A673 (cell line): ENCODE measurements around the gene MAMDC4. TPM values are rescaled to one million over a fixed set of nuclear protein-coding genes. Genes with fewer than 3 reads are reported as not detected.

Experiments
- BruUV-seq: library from RNA; stranded (reverse); fragments of 400-500 nt; replicated peaks from 2 replicates; lab custom pipeline; 2021; lab: Mats Ljungman, UMichigan
- CTCF ChIA-PET: fragments of 300-600 bp; sonication (Branson Sonifier 250); formaldehyde crosslinking; loops from one replicate; lab custom pipeline; 2022; ENCODE audit warnings: antibody characterized with exemption; lab: Charles Lee
- POLR2A ChIA-PET: fragments of 300-600 bp; sonication (Branson Sonifier 250); formaldehyde crosslinking; loops from one replicate; lab custom pipeline; 2022; ENCODE audit warnings: antibody characterized with exemption; ENCODE audit not compliant: low non-redundant PET; lab: Charles Lee
- DNase-seq: peaks from one replicate; pipeline ENCODE4 v3.0.0-alpha.2; 2015; ENCODE audit warnings: low spot score
- H3K27ac ChIP-seq: fragments of 200-600 bp; sonication (generic); 2 replicates; pipeline ENCODE4 v1.5.1; 2016; ENCODE audit warnings: mixed run types, low read depth, mild to moderate bottlenecking, mixed read lengths, antibody characterized with exemption, low read length; ENCODE audit not compliant: poor library complexity, severe bottlenecking
- H3K27me3 ChIP-seq: fragments of 200-600 bp; sonication (generic); replicated peaks from 2 replicates; pipeline ENCODE4 v1.6.1; 2017; ENCODE audit warnings: mixed run types, low read depth, mild to moderate bottlenecking, mixed read lengths, antibody characterized with exemption, low read length; ENCODE audit not compliant: insufficient read depth, poor library complexity
- H3K36me3 ChIP-seq: fragments of 200-600 bp; sonication (generic); 2 replicates; pipeline ENCODE4 v1.6.1; 2016; ENCODE audit warnings: mixed run types, mild to moderate bottlenecking, mixed read lengths, antibody characterized with exemption, low read length; ENCODE audit not compliant: insufficient read depth, poor library complexity, severe bottlenecking
- H3K4me1 ChIP-seq: fragments of 200-600 bp; sonication (generic); 2 replicates; pipeline ENCODE4 v1.6.1; 2017; ENCODE audit warnings: mixed run types, mild to moderate bottlenecking, mixed read lengths, antibody characterized with exemption, low read length; ENCODE audit not compliant: insufficient read depth, poor library complexity, severe bottlenecking
- H3K4me3 ChIP-seq: fragments of 200-600 bp; sonication (generic); 2 replicates; pipeline ENCODE4 v1.5.1; 2016; ENCODE audit warnings: low read depth, mixed run types, mild to moderate bottlenecking, mixed read lengths, low read length; ENCODE audit not compliant: poor library complexity, severe bottlenecking
- H3K9me3 ChIP-seq: fragments of 200-600 bp; sonication (generic); 2 replicates; pipeline ENCODE4 v1.6.1; 2016; ENCODE audit warnings: mixed run types, low read depth, mild to moderate bottlenecking, mixed read lengths, antibody characterized with exemption, low read length; ENCODE audit not compliant: poor library complexity, severe bottlenecking
- EZH2 ChIP-seq: fragments of 200-600 bp; sonication (generic); IDR thresholded peaks from 2 replicates; pipeline ENCODE4 v1.6.1; 2017; ENCODE audit warnings: borderline replicate concordance, low read depth, mild to moderate bottlenecking, mixed read lengths, antibody characterized with exemption, low read length; ENCODE audit not compliant: poor library complexity, severe bottlenecking
- intact Hi-C: fragments of 100-400 bp; cut with micrococcal nuclease; formaldehyde crosslinking; loops from one replicate; pipeline ENCODE4 v1.10.0; 2022; ENCODE audit not compliant: unreplicated experiment
- total RNA-seq: library from RNA; stranded (reverse); gene quantifications from 2 replicates; pipeline ENCODE4 v1.2.3, GENCODE V29; 2021
- TF ChIP-seq, protein P1 (sequence below): fragments of 300-800, 200-600 bp; sonication (generic); conservative IDR thresholded peaks from 2 replicates; pipeline ENCODE4 v1.5.1; 2017; ENCODE audit warnings: low read depth, mild to moderate bottlenecking, antibody characterized with exemption, low read length, moderate library complexity, mixed read lengths

Gene MAMDC4
- total RNA-seq, 1 experiment from 2014 or later = 7.9 TPM

DNA sequence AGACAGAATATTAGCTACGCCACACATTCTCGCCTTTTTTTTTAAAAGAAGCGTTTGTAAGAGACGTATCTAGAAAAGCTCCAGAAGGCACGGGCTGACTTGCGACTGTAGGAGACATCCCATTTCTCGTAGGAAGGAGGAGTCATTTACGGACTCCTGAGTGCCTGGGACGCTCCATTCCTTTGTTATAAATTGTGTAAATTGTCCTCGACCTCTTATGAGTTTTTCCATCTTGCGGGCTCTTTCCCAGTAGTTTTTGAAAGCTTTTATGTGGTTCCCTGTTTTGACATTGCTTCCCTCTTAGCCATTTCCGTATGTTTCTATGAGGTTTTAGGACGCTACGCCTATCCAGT lies 43.4 kb upstream of the MAMDC4 start:
- no peaks in the 10 kb centered on the region for H3K27me3 ChIP-seq
- intact Hi-C loops = no loop called here
- peak overlapping the region; percentile 98 for H3K4me3 ChIP-seq
- ChIA-PET POLR2A (no interaction called here), CTCF (interaction anchor here (1.7 kb wide), 1 partner anchor 33 kb away, joined by 4 read pairs; the partner anchor contains the start of gene AJM1)
- H3K36me3 ChIP-seq = peaks cover 31% of the 10 kb centered on the region
- peaks cover 26% of the 10 kb centered on the region for H3K4me1 ChIP-seq
- H3K27ac ChIP-seq = peak overlapping the region; percentile 93
- no TSS peak for BruUV-seq
- DNase-seq = peak; percentile 60
- H3K9me3 ChIP-seq = no peaks in the 10 kb centered on the region
- TF ChIP-seq, protein P1, sequence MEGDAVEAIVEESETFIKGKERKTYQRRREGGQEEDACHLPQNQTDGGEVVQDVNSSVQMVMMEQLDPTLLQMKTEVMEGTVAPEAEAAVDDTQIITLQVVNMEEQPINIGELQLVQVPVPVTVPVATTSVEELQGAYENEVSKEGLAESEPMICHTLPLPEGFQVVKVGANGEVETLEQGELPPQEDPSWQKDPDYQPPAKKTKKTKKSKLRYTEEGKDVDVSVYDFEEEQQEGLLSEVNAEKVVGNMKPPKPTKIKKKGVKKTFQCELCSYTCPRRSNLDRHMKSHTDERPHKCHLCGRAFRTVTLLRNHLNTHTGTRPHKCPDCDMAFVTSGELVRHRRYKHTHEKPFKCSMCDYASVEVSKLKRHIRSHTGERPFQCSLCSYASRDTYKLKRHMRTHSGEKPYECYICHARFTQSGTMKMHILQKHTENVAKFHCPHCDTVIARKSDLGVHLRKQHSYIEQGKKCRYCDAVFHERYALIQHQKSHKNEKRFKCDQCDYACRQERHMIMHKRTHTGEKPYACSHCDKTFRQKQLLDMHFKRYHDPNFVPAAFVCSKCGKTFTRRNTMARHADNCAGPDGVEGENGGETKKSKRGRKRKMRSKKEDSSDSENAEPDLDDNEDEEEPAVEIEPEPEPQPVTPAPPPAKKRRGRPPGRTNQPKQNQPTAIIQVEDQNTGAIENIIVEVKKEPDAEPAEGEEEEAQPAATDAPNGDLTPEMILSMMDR = no peak
- no peak for TF ChIP-seq EZH2

DNA sequence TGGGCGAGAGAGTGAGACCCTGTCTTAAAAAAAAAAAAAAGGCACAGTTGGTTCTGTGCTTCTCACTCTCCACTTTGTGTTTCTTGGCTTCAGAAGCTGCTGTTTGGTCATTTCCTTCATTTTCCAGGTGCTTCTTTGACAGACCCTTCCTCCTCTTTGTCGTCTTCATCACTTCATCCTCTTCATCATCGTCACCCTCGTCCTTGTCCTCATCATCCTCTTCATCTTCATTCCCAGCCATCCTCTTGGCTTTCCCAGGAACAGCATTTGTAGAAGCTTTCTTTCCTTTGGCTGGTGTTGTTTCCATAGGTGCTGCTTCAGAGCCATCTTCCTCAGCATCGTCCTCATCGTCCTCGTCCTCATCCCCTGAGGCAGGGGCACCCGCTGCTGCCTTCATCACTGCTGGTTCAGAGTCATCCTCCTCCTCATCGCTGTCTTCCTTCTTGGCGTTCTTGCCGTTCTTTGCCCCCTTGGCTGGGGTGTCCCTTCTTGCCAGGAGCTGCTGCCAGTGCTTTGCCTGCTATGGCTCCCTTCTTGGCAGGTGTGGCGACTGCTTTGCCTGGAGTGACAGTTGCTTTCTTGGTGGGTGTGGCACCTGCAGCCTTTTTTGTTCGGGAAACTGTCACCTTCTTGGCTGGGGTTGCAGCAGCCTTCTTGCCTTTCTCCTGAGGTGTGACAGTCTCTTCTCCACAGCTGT lies 37.3 kb upstream of the MAMDC4 start:
- peaks cover 49% of the 10 kb centered on the region for H3K36me3 ChIP-seq
- no peaks in the 10 kb centered on the region for H3K9me3 ChIP-seq
- no peak for DNase-seq
- peaks cover 12% of the 10 kb centered on the region for H3K4me1 ChIP-seq
- no TSS peak for BruUV-seq
- no peak overlapping the region for H3K27ac ChIP-seq
- CTCF ChIA-PET = no interaction called here
- intact Hi-C loops = no loop called here
- H3K4me3 ChIP-seq = no peak overlapping the region
- TF ChIP-seq EZH2 = no peak
- TF ChIP-seq, protein P1 = no peak
- POLR2A ChIA-PET = no interaction called here
- H3K27me3 ChIP-seq = no peaks in the 10 kb centered on the region

DNA sequence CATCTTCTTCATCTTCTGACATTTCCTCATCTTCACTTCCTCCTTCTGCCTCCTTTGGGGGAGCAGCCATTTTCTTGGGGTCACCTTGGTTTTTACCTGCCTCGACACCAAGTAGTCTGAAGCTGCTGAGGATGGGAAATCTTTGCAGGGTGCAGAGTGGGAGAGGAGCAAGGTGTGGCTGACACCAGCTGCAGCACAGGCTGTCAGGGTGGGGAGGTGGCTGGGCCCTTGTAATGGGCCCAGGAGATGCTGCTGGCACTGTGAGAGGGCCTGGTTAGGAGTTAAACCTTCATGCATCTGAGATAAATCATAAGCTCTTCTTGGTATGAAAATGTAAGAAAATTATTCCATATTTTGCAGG lies 36.7 kb upstream of the MAMDC4 start:
- TF ChIP-seq, protein P1 = no peak
- TF ChIP-seq EZH2 = no peak
- POLR2A ChIA-PET = no interaction called here

More for the DNA sequence above, 36.7 kb upstream of the MAMDC4 start:
- Histone ChIP-seq H3K4me1 (peaks cover 8% of the 10 kb centered on the region), H3K36me3 (peaks cover 46% of the 10 kb centered on the region), H3K27me3 (no peaks in the 10 kb centered on the region), H3K9me3 (no peaks in the 10 kb centered on the region), H3K4me3 (no peak overlapping the region), H3K27ac (no peak overlapping the region)
- intact Hi-C loops = no loop called here
- no peak for DNase-seq
- no TSS peak for BruUV-seq
- CTCF ChIA-PET = no interaction called here
